HG02610 (cell line): ENCODE data around the gene MYOD1.

ENCODE experiments used
- ATAC-seq: cut with Tn5 transposase; IDR thresholded peaks from one replicate; pipeline ENCODE4 v1.9.1; 2021; ENCODE audit warnings: mild to moderate bottlenecking, moderate library complexity; ENCODE audit not compliant: unreplicated experiment

Gene MYOD1

GRCh38 chr11:17700991-17701390, 18.4 kb upstream of the MYOD1 start:
- ATAC-seq = no peak

DNA sequence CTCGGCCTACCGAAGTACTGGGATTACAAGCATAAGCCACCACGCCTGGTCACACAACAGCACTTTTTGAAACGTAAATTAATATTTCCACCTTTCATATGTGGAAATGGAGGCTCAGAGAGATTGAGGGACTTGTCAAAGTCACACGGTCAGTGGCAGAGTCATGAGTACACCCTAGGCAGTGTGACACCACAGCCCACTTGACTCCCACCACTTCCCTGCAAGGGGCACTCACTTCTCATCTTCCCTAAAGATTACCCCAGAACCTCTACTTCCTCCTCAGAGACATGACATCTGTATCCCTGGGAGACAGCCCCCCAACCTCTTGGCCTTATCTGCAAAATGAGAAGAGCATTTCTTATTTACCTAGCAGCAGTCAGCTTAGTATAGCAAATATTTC, 16.5 kb upstream of the MYOD1 start:
- ATAC-seq = no peak

DNA sequence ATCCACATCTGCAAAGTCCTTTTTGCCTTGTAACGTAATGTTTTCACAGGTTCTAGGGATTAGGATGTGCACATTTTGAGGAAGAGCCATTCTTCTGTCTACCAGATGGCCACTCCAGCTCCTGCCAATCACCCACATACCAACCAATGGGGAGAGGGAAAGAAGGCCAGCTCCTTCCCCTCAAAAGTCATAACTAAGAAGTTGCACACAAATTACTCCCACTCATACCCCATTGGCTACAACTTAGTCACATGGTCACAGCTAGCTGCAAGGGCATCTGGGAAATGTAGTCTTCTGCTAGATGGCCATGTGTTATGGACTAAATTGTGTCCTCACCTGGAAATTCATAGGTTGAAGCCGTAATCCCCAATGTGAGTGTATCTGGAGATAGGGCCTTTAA, 15.4 kb upstream of the MYOD1 start:
- no peak for ATAC-seq

- no peak for ATAC-seq
Measured at GRCh38 chr11:17707830-17708229, 11.5 kb upstream of the MYOD1 start.

- ATAC-seq = no peak
Measured at GRCh38 chr11:17711836-17712235, 7.5 kb upstream of the MYOD1 start.

GRCh38 chr11:17713851-17714250, 5.5 kb upstream of the MYOD1 start:
- no peak for ATAC-seq

- no peak for ATAC-seq
Measured at GRCh38 chr11:17714356-17714854, 5.0 kb upstream of the MYOD1 start.

GRCh38 chr11:17714870-17715269, 4.5 kb upstream of the MYOD1 start:
- ATAC-seq = no peak

DNA sequence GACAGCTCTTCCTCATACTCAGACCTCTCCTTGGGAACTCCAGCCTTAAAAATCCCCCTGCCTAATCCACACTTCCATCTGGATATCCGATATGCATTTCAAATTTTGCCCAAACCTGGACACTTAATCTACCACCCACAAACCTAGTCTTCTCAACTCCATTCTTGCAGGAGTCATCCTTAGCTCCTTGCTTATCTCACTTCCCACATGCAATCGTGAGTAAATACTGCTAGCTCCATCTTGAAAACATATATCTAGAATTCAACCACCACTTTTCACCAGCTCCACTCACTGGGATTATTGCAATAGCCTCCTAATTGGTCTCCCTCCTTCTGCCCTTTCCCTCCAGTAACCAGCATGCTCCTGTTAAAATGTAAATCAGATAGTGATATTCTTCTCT, 2.6 kb upstream of the MYOD1 start:
- no peak for ATAC-seq

GRCh38 chr11:17718015-17718414, 1.4 kb upstream of the MYOD1 start:
- no peak for ATAC-seq

GRCh38 chr11:17718510-17718962, 835 bp upstream of the MYOD1 start:
- no peak for ATAC-seq

- ATAC-seq = no peak
Measured at GRCh38 chr11:17719938-17720795, 796 bp downstream of the MYOD1 start.

- ATAC-seq = no peak
Measured at GRCh38 chr11:17720796-17721171, 1.4 kb downstream of the MYOD1 start.

GRCh38 chr11:17721242-17721999, 2.0 kb downstream of the MYOD1 start:
- ATAC-seq = no peak

DNA sequence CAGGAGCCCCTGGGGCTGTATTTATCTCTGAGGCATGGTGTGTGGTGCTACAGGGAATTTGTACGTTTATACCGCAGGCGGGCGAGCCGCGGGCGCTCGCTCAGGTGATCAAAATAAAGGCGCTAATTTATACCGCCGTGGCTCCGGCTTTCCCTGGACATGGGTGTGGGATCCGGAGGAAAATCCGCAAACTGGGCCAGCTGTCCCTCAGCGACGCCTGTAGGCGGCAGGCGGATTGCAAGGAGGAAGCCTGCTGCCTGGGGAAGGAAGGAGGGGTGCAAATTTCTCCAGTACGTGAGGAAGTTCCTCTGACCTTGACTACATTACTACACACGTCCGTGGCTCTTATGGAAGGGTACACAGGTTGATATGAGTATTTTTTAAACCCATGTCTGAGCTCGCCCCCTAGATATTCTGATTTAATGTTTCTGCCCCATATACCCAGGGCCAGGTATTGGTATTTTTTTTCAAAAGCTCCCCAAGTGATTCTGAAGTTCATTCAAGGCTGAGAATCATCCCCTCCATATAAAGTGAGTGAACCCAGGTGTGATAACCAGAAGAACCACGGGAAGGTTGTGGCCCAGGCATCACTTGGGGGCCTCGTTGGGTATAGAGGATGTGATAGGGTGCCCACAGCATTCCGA, 2.8 kb downstream of the MYOD1 start:
- ATAC-seq = no peak

GRCh38 chr11:17724020-17724908, 4.9 kb downstream of the MYOD1 start:
- no peak for ATAC-seq

GRCh38 chr11:17725174-17725573, 5.8 kb downstream of the MYOD1 start:
- ATAC-seq = no peak

DNA sequence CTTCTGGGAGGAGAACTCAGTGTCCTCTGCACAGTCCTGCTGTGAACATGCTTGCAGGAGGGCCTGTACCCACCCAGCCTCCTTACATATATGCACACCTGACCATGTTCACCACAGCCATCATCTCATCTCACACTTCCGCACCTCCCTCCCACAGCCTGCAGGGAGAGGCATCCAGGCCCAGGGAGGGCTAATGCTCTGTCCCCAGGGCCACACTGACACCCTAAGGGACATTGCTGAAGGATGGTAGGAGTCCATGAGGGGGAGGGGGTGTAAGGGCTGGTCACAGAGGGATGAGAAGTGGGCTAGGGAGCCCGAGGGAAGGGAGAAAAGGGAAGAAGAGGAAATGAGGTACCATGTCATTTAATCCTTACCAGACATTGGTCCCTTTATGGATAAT, 10.8 kb downstream of the MYOD1 start:
- no peak for ATAC-seq

DNA sequence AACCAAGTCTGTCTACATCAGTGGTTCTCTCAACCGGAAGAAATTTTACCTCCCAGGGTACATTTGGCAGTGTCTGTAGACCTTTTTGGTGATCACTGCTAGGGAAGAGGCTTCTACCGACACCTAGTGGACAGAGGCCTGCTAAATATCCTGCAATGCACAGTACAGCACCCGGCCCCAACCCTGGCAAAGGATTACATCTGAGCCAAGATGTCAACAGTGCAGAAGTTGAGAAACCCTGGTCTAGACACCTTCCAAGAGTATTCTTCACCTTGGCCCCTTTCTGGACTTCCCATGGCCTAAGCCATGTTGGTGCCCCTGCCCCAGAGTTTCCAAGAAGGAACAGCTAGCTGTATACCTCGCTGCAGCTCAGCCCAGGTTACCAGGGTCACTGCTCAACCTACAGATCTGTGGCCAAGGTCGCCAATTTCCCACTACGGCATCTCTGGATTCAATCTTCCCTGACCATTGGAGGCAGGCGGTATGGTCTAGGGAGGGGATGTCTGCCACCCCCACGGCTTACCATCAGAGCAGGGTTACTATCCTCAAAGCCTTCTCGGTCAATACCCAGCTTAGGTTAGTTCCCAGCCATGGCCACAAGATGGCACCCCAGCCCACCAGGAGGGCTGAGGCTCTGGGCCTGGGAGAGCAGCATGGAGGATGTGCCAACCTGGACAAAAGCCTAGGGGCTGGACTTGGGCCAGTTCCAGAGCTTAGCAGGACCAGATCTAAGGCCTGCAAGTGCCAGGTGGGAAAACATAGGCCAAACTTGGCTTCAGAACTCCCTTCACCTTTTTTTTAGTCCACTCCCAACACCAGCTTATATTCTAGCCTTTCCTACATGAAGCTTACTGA, 11.5 kb downstream of the MYOD1 start:
- peak; percentile 82 for ATAC-seq

GRCh38 chr11:17733261-17733660, 13.9 kb downstream of the MYOD1 start:
- ATAC-seq = no peak
